ENCODE measurements around the gene NTRK1.

DNA sequence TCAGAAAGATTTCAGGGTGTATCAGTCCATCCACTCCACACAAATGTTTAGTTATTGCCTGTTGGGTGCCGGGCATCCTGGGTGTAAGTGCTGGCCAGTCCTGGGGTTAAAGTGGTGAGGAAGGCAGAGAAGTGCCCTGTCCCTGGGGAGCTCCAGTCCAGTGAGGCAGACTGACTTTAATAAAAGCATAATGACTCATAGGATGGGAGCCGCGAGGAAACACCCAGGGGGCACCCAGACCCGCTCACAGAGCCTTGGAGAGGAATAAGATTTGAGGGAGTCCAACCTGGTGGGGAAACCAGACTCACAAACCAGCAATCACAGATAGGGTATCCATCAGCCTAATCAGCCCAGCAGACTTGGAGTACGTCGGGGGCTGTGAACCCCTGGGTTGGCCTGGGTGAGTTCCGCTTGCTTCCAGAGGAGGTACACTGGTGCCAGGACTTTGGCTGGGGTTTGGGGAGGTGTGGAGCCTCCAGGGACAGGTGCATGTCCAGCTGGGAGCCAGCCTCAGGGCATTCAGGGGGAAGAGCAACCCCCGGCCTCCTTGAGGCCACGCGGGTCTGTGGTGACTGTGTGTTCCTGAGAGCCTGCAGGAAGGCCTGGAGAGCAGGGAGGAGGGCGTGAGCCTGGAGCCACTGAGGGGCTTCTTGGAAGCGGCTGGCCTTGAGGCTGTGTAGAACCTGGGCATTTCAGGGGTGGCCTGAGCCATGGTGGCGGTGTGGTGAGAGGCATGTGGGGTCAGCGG, 36.6 kb downstream of the NTRK1 start:
- TF ChIP-seq, protein P1, sequence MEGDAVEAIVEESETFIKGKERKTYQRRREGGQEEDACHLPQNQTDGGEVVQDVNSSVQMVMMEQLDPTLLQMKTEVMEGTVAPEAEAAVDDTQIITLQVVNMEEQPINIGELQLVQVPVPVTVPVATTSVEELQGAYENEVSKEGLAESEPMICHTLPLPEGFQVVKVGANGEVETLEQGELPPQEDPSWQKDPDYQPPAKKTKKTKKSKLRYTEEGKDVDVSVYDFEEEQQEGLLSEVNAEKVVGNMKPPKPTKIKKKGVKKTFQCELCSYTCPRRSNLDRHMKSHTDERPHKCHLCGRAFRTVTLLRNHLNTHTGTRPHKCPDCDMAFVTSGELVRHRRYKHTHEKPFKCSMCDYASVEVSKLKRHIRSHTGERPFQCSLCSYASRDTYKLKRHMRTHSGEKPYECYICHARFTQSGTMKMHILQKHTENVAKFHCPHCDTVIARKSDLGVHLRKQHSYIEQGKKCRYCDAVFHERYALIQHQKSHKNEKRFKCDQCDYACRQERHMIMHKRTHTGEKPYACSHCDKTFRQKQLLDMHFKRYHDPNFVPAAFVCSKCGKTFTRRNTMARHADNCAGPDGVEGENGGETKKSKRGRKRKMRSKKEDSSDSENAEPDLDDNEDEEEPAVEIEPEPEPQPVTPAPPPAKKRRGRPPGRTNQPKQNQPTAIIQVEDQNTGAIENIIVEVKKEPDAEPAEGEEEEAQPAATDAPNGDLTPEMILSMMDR (conservative IDR thresholded peaks at IDR 0.05), result no peak
- TF ChIP-seq EZH2 (IDR thresholded peaks at IDR 0.05; ENCODE audit: low read depth), result no peak

All from PC-9 (cell line).